KBM-7 (cell line): Measurements from ENCODE around the gene OR4D9.
A peak's percentile ranks its signal among the peaks of the same experiment; 100 is the strongest.
"Not testable (repeated sequence)": the region's sequence is repeated elsewhere in the genome, so short reads cannot be mapped to it uniquely, and the experiment has no call there.

Experiments used
- DNase-seq: peaks from one replicate; pipeline ENCODE4 v3.0.0-alpha.2; 2015
- in situ Hi-C: fragments of 300-500 bp; cut with MboI; formaldehyde crosslinking; loops from 2 replicates; pipeline ENCODE4 v1.14.3; 2020; ENCODE audit warnings: low sequenced_read_pairs, low pct_unique_long_range_greater_than_20kb, mixed read lengths

The OR4D9 gene

GRCh38 chr11:59547605-59548308 lies 36.4 kb downstream of the OR4D9 start:
- peak; percentile 65 for DNase-seq
- in situ Hi-C loops = not testable (repeated sequence)

- in situ Hi-C loops = no loop called here
- no peak for DNase-seq
Measured at GRCh38 chr11:59548309-59548656, 36.9 kb downstream of the OR4D9 start.

- DNase-seq = peak; percentile 95
- in situ Hi-C loops = no loop called here
Measured at GRCh38 chr11:59550368-59550841, 39.1 kb downstream of the OR4D9 start.

DNA sequence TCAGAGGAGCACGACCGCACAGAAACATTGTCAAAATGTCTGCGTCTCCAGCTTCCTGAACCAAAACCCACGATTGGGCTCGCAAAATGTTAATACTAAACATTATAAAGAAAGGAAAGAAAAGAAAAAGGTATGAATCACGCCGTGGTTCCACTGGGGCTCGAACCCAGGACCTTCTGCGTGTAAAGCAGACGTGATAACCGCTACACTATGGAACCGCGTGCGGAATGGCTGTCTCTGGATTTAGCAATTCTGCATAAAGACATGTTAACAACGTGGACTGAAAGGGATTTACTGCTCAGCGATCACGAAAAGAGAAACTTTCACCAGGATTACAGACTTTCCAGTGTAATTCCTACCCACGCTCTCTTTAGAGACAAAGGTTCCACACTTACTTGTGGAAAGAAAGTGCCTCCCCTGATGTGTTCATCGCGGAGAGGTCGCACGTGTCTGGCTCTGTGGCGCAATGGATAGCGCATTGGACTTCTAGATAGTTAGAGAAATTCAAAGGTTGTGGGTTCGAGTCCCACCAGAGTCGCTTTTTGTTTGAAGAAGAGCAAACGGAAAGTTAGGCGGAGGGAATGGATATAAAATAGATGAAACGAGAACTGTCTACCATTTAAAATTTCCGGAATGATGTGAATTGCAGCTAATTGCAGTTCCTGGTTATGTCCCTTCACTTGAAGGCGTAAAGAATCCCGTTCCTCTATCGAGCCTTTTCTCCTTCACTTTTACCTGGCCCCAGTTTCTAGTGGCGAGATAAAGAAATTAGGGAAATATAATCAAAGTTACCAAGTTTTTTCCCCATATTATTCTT lies 39.7 kb downstream of the OR4D9 start:
- in situ Hi-C loops = no loop called here
- DNase-seq = peak; percentile 92

GRCh38 chr11:59551659-59552521 lies 40.6 kb downstream of the OR4D9 start:
- in situ Hi-C loops = no loop called here
- DNase-seq = no peak

DNA sequence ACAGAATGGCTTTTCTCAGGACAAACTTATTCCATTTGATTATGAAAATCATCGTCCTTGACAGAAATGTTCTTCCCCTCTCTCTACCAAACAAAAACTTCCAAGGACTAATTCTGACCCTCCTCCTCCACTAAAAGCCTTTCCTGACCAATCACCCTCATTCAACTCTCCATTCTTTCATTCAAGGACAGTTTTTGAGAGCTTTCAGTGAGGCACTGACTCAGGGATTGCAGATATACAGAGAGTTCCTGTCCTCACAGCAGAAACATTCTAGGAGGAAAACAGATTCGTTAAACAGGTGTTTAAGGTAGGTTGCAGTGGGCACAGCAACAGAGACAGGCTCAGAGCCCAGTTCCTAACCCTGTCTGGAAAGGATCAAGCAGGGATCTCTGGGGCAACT lies 41.5 kb downstream of the OR4D9 start:
- in situ Hi-C loops = no loop called here
- no peak for DNase-seq

DNA sequence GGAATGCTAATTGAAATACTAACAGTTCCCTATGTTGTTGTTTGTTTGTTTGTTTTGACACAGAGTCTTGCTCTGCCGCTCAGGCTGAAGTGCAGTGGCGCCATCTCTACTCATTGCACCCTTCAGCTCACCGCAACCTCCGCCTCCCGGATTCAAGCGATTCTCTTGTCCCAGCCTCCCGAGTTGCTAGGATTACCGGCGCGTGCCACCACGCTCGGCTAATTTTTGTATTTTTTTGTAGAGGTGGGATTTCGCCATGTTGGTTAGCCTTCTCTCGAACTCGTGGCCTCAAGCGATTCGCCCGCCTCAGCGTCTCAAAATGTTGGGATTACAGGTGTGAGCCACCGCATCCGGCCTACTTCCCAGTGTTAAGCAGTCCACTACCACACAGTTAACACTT lies 42.0 kb downstream of the OR4D9 start:
- in situ Hi-C loops = no loop called here

DNA sequence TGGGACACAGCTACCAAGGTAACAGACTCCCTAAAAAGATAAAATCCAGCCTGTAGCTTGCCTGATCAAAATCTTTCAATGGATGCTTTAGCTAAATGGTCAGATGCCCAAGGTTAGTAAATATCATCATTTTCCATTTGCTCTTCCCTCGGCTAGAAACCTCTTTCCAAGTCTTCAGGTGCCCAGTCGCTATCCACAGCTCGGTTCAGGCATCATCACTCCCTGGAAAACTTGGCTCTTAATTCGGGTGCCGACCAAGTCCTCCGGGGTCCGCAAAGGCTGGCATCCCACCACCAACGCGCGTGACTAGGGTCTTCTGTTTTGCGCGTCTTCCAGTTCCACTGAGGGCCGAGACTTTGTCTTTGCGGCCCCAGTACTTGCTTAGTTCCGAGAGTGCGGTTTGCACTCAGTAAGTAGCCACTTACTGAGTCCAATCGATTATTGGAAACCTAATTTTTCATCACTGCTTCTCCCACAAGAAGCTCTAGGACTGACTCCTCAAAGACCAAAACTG lies 44.3 kb downstream of the OR4D9 start:
- in situ Hi-C loops = no loop called here
- no peak for DNase-seq

More for the DNA sequence above, 42.0 kb downstream of the OR4D9 start:
- no peak for DNase-seq

GRCh38 chr11:59556115-59556916 lies 45.0 kb downstream of the OR4D9 start:
- in situ Hi-C loops = no loop called here
- DNase-seq = peak; percentile 88

DNA sequence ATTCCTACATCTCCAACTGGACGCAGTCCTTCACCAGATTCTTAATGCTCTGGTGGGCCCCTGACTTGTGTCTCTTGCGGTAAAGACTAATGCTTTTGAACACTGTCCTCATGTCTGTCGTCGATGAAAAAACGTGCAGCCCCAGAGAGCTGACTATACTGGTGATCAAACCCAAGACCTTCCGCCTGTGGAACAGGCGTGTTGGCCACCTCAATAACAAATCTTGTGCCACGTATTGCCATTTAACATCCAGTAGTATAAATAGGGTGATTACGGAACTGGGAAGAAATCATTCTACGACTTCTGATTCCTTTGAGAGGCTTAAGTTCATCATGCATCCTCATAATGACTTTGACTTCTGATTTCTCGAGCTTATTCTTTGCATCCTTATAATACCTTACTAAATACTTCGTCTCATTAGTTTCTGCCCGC lies 45.6 kb downstream of the OR4D9 start:
- no peak for DNase-seq
- in situ Hi-C loops = no loop called here

DNA sequence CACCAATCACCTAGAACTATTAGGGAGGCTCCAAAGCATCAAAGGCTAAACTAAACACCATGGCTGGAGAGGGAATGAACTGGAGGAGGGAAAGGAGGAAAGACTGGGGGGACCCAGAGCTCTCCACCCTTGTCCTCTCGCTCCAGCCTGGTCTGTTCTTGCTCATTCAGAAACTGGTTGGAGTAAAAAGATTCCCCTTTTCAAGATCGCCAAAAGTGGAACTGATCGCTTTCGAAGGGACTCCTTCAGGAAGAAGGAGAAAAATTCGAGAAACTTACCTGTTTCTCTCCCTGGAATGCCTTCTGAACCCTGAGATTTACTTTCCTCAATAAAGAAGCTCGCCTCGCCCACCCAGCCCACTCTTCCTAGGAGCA lies 46.9 kb downstream of the OR4D9 start:
- in situ Hi-C loops = no loop called here
- DNase-seq = no peak

DNA sequence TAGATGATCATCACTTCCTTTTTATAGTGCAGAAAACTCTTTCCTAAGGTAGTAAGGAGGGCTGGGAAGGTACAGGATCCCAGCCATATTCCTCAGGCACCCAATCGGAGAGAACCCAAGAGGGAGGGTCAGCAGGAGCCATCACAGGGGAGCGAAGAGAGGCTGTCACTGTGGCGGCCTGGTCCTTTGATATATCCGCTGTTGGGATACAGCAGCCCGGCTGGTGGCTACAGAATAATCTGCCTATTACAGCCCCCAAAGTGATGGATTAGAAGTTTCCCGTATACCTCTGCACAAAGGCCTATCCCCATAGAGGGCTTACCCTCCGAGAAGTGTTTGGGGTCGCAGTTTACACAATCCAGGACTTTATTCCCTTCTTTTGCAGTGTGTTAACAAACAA lies 48.5 kb downstream of the OR4D9 start:
- no peak for DNase-seq
- in situ Hi-C loops = no loop called here

GRCh38 chr11:59560290-59560701 lies 49.0 kb downstream of the OR4D9 start:
- peak; percentile 84 for DNase-seq
- in situ Hi-C loops = no loop called here

DNA sequence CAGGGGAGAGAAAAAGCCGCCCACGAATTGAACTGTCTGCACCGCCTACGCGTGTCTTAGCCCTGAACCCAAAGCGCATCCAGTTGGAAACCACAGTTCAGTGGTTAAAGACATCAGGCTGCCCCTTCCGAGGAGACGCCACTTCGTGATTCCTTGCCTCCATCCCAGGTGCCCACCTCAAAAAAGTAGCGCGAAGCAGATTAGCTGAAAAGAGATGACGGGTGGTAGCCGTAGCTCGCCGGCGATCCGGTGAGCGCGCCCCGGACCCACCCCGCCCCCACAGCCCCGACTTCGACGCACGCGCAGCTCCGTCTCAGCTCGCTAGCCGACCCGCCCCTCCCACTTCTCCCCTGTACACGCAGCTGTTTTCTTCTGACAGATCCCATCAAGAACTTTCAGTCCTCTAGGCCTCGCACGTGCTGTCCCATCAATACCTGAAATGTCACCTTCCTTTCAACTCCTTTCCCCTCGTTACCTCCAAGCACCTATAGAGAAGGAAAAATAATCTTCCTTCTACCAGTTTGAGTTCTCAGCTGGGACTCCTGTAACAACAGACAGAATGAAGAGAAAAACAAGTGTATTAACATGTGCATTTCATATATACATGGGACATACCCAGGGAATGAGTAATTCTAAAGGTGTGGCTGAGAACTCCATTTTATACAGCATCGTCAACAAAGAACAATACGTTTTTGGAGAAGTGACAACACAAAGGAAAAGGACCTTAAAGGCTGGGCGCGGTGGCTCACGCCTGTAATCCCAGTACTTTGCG lies 49.5 kb downstream of the OR4D9 start:
- in situ Hi-C loops = no loop called here
- peak; percentile 79 for DNase-seq

DNA sequence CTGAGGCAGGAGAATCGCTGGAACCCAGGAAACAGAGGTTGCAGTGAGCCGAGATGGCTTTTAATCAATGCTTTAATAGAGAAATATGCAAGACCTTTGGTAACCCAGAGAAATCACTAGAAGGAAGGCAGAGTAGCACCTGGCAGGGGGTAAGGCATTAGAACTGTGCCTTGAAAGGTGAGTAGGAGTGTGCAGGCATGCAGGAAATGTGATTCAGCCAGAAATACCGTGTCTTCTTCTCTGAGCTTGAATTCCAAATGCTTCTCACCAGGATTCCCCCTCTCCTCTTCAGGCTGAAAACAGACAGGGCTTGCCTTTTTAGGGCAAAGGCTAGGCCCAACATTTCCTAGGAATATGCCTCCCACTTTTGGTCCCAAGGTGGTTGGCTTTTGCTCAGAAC lies 51.0 kb downstream of the OR4D9 start:
- no peak for DNase-seq
- in situ Hi-C loops = no loop called here
